GM11168 (cell line): ENCODE results near the gene PPFIA2.

Source experiments
- in situ Hi-C: fragments of 300-500 bp; cut with MboI; formaldehyde crosslinking; loops from one replicate; pipeline ENCODE4 v1.12.0; 2022; ENCODE audit warnings: low sequenced_read_pairs; ENCODE audit not compliant: unreplicated experiment

PPFIA2 gene

DNA sequence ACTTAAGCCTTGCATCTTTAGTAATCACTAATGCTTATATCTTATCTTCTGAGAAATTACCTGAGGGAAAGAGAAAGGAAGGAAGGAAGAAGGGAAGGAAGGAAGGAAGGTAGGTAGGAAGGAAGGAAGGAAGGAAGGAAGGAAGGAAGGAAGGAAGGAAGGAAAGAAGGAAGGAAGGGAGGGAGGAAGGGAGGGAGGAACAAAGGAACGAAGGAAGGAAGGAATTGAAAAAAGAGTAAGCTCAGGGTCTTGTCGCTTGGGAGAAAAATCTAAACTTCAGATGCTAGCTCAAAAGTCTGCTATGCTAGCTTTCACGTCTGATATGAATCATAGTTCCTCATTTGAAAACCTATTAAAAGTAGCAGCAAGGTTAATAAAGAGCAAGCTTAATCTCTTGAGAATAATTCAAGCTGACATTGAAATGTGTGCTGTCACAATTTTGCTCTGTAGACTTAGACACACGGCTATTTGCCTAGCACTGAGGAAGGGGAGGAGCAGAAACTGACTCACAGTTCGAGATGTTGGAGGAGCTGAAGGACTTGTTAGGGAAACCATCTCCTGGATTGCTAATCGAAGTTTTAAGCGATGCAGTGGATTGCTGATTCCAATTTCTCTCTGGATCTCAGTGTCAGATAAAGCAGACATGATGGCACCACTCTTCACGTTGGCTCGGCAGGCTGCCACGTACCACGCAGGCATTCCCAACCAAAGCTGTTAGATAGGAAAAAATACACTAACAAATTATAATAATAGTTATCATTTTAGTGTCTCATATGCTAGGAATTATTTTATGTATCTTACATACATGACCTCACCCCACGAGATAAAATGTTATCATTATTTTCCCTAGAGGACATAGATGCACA lies 464.6 kb downstream of the PPFIA2 start:
- in situ Hi-C loops: no loop called here

DNA sequence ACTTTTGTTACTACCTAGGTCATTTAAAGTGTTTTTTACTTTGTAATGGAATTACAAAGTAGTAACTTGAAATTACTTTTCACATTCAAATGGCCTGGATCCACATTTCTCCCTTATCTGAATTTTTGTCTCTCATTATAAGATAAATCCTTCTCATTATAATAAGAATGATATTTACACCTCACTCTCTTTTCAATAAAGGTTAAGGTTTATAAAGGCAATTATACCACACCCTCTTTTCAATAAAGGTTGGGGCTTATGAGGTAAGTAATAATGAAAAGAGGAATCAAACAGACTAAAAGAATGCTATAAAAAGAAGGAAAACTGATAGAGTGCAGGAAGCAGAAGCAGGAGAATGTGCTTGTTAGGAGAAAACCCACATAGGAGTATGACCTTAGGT lies 470.5 kb downstream of the PPFIA2 start:
- in situ Hi-C loops: no loop called here

DNA sequence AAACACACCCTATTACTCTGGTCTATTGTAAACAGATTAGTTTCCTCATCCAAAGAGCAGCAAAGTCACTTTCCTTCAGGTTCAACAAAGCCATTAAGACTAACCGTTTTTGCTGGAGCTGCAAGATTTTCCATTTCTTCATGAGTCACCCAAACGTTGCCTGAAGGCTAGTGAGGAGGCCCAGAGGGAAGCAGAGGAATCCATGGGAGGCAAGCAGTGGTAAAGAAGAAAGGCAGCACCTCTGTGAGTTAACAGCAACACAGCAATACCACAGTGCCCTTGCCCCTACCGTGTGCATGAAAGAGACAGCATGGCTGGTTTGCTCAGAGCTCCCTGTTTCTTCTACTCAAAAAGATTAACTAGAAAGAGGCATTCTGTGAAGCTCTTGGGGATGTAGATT lies 475.0 kb downstream of the PPFIA2 start:
- in situ Hi-C loops: no loop called here

DNA sequence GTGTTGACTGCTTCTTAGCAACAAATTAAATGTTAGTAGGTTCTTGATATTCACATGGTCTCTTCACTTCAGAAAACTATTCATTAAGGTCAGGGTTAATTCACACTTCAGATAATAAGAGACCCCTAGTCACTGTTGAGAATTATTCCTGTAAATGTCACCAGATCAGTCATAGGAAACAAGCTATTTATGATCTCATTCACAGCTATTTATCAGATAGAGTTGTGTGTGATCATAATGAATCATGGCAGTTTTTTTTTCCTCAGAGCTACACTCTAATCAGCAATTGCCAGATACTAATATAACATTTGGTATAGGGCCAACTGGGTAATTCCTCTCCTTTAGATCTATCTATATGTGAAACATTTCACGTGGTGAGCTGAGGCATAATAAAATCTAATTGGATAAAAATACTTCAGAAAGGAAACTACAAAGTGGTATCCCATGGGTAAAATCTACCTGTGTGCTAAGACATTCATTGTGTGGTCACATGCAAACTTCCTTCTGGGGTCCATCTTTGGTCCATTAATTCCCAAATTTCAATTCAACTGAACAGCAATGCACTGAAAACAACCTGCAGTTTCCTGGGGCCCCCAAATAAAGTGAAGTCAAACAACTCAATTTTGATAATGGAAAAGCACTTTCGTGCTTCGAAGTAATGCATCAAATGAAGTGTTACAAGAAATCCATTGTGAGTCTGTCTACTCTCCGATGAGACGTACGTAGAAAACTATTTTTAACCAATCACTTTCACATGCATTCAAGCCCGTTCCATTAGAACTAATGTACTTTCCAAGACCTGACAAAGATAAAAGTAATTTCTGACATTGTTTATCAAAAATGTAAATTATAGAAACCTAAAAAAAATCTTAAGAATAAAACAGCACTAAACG lies 484.3 kb downstream of the PPFIA2 start:
- in situ Hi-C loops: no loop called here

DNA sequence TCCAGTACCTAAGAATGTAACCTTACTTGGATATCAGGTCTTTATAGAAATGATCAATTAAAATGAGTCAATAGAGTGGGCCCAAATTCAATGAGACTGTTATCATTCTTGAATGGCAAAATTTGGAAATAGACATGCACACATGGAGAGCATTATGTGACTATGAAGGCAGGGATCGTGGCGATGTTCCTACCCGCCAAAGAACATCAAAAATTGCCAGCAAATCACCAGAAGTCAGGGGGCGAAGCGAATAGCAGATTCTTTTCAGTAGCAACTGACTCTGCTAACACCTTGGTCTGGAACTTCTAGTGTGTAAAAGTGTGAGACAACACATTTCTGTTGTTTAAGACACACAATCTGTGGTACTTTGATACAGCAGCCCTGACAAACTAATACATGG lies 488.8 kb downstream of the PPFIA2 start:
- in situ Hi-C loops: no loop called here

DNA sequence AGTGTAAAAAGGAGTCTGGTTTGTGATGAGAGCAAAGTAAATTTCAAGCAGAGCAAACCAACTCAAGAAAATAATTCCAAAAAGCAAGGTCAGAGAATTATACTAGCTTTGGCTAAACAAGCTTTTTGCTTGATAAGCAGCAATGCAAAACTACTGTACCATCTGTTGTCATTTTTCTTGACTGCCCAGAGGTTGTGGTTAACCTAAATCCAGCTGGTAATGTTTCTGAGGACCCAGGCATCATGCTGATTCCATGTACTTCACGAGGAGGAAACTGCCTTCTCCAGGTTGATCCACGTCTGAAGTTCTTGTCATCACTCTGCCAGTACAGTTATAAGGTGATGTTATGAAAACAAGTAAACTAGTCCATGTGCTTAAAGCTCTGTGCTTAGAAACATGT lies 496.1 kb downstream of the PPFIA2 start:
- in situ Hi-C loops: no loop called here

DNA sequence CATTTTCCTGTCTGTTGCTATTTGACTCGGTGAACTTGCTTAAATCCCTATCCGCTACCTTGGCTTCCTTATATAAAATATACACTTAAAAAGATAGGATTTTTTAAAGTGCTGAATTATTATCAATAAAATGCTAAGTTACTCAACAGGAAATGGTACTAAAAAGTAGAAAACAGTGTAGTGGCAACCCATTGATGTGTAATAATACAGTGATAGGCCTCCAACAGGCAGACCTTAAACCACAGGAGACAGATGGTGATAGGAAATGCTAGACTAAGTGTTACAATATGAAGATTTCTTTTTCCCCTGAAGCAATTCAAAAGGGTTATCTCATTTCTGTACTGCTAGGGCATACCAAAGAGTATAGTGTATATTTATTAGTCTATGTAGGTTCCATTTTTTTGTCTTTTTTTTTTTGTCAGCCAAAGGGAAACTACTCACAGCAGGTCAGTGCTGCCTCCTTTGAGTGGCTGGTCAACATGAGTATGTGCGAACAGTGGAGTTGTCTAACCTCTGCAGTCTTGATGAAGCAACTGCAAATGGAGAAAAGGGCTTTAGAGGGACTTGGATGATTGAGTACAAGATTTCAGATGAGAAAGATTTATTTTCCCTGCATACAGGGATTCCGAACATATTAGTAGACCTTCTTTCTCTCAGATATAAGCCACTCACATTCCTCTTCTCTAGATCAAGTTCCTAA lies 497.5 kb downstream of the PPFIA2 start:
- in situ Hi-C loops: no loop called here

DNA sequence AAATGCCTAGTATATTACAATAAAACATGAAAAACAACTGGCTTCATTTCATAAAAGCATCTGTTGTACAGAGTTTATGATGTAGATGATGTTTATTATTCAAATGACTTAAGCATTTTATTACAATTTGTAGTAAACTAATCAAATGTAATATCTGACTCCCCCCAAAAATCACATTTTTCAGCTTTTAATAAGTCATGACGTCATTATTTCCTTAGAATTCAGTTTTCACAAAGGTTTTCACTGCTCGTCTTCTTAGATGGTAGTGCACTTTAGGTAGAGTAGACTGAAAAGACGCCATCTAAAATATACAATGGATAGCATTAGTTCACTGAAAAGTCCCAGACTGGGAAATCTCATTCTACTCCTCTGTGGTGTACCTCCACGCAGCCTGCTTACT lies 499.8 kb downstream of the PPFIA2 start:
- in situ Hi-C loops: no loop called here

DNA sequence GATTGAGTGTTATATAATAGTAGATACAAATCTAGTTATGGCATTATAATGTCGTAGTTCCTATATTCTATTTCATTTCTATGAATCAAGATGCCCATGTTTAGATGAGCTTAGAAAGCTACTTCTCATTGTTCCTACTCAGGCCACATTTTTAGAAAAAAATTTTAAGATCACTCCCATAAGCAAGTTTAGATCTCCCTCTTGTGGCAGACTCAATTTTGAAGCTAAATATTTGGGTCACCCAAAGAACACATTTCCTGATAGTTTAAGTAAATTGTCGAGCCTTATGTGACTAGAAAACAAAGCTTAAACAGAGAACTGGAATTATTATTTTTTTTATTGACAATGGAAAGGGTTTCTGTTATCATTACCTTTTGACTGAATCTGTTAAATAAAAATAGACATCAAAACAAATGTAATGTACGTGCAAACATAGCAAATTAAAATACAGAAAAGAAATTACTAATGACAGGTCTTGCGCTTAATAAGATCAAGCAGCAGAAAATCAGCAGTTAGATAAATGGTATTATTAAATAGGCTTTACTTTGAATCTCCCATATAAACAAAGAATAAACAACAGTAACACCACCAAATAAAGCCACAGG lies 501.1 kb downstream of the PPFIA2 start:
- in situ Hi-C loops: no loop called here

DNA sequence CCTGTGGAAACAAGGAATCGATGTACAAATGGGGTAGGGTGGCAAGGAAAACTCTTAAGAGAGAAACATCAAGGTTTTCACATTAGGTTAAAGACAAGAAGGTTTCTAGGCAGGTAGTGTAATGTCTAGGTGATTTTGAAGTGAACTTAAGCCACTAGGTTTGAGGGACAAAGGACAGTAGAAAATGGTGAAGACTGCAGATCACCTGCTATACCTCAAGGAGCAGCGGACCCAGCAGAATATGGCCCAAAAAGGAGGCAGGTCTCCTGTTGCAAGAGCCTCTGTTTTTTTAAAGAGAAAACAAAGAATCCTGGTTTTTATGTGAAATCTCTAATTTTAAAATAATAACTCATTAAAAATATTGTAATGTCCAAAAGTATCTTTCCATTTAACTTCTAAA lies 503.2 kb downstream of the PPFIA2 start:
- in situ Hi-C loops: no loop called here

DNA sequence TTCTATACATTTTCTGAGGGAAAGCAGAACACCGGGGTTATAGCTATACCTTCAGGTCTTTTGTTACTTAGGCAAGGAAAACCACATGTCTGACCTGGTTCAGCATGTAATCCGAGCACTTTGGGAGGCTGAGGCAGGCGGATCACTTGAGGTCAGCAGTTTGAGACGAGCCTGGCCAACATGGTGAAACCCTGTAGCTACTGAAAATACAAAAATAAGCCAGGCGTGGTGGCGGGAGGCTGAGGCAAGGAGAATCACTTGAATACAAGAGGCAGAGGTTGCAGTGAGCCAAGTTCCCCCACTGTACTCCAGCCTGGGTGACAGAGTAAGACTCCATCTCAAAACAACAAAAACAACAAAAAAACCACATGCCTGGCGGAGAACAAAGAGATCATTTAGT lies 503.7 kb downstream of the PPFIA2 start:
- in situ Hi-C loops: no loop called here

DNA sequence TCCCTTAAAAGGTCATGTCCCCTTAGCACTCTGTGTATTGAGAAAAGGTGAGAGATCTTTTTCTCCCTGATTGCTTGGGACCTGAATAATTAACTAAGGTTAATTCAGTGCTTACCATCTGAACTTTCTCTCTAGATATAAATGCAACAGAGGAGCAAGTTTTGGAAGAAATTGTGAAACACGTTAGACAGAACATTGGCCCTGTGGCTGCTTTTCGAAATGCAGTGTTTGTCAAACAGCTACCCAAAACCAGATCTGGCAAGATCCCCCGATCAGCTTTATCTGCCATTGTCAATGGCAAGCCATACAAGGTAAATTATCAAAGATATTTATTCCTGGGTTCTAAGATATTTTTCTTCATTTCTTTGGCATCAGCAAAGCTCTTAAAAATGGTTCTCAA lies 505.8 kb downstream of the PPFIA2 start:
- in situ Hi-C loops: no loop called here

DNA sequence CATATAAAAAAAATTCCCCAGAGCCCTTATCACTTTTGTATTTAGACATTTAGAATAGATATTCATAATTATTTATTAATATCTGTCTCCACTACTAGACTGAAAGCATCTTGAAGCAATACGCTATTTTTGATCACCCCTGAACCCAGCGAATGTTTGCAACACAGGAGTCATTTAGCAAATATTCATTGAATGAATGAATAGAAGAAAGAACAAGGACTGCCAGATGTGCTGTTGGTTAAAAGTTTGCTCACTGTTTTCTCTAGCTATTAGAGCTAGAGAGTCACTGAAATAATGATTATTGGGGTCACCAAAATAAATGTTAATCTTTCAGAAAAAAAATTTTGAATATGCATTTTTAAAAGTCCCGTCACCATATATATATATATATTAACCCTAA lies 506.9 kb downstream of the PPFIA2 start:
- in situ Hi-C loops: no loop called here

DNA sequence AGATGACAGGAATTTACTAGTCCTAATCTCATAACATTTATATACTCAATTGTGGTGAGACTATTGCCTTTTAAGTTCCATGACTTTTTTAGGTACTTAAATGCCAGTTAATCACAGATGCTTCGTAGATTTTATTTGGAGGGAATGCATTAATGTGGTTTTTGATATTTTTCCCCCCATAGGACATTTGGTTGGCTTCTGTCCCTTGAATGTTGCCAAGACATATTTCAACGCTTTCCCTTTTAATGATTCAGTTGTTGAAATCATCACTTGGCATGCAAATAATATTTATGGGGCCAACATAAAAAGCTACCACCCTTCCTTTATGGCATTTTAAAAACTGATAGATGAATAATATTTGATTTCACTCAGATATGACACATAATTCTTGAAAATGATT lies 509.2 kb downstream of the PPFIA2 start:
- in situ Hi-C loops: no loop called here

DNA sequence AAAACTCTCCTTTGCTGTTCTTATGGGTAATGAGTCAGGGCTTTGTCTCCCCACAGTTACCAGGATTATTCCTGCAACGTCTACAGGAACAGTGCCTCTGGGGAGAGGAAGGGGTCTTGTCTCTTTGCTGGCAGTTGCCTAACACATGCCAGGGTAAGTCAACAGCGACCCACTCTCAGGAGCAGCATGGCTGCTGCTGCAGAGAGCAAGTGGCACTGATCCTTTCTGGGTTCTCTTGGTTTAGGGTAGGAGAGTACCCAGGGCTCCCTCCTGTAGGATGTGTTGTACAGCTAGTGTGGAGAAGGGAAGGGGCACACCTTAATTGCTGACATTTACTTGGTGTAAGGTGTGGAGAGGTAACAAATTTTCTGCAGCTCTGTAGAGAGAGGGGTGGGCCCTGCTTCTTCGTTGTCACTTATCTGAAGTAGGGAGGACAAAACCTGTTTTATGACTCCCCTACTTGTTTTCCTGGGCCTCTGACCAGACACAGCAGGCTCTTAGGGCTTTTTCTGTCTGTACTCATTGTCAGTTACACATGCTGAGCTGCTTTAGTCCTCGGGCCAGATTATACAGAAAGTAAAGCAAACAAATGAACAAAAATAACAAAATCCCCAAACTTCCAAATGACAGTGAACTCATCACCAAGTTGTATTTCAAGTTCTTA lies 513.1 kb downstream of the PPFIA2 start:
- in situ Hi-C loops: no loop called here

DNA sequence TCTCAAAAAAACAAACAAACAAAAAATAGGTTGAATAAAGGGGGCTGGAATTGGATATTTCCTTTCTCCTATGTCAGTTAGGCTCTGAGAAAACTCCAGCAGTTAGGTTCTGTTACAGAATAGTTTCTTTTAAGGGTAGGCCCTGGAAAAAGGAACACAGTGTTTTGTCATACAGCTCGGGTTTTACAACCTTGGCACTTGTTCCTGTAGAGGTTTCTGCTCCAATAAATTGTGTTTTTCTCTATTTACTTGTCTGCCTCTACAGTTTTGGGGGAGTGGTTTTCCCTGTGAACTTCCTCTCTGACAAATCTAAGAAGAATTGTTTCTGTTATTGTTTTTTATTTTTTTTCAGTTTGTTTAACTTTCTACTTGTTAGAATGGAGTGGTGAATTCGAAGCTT lies 513.7 kb downstream of the PPFIA2 start:
- in situ Hi-C loops: no loop called here

DNA sequence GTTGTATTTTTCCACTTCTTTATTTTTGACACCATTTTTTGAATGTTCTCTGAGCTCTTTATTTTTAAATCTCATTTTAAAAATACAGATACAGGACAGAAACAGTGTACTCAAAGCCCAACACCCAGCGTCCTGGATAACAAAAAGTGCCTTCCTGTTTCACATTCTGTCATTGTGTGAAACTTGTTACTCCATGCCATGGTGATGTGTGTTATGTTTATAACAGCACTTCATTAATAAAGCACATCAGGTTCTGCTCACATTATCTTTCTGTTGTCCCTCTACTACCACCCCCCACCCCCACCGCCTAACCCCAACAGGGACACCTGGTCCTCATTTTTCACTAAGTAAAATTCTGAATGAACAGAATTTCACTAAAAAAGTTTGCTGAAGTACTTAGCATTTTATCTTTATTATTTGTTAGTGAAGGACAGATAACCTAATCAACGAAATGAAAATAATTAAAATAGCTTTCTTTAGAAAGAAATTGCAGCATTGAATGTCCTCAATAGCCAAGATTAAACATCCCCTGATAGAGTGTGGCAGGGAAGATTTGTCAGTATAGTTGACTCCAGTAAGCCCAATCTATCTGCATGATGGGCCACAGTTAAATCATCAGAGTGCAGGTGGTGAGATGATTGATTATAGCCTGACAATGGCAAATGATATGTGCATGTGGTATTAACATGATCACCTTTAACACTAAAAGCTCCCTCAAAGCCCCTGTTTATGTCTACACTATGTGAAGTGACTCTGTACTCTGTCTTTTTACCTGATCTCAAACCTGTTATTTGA lies 527.4 kb downstream of the PPFIA2 start:
- in situ Hi-C loops: no loop called here

DNA sequence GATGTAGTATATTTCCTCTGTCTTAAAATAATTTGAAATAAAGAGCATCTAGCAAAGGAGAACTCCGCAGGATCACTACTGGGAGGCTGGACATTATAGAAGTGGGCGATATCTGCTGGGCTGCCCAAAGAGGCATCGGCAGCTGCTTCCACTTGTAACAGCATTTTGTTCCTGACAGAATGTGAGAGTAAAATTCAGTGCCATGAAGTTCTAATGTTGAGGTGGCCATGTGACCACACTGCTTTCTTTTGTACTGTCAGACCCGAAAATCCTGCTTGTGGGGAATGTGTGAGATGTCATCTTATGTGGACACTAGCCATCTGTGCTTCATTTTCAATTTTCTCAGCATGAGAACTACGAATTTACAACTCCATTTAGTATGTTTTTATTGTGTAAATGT lies 529.4 kb downstream of the PPFIA2 start:
- in situ Hi-C loops: no loop called here

DNA sequence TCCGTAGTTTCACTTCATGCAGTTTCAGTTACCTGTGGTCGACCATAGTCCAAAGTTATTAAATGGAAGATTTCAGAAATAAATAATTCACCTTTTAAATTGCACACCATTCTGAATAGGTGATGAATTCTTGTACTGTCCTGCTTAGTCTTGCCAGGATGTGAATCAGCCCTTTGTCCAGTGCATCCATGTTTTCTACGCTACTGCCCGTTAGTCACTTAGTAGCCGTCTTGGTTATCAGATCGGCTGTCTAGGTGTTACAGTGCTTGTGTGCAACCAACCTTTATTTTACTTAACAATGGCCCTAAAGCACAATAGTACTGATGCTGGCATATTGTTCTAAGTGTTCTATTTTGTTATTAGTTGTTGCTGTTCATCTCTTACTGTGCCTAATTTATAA lies 534.5 kb downstream of the PPFIA2 start:
- in situ Hi-C loops: no loop called here
